ENCODE measurements around the gene B4GAT1.

GRCh38 chr11:66329165-66329673, 18.2 kb downstream of the B4GAT1 start:
- TF ChIP-seq TAF1 (conservative IDR thresholded peaks at IDR 0.05), result no peak
- no peak for TF ChIP-seq REST (IDR thresholded peaks at IDR 0.05)
- TF ChIP-seq, protein P1, sequence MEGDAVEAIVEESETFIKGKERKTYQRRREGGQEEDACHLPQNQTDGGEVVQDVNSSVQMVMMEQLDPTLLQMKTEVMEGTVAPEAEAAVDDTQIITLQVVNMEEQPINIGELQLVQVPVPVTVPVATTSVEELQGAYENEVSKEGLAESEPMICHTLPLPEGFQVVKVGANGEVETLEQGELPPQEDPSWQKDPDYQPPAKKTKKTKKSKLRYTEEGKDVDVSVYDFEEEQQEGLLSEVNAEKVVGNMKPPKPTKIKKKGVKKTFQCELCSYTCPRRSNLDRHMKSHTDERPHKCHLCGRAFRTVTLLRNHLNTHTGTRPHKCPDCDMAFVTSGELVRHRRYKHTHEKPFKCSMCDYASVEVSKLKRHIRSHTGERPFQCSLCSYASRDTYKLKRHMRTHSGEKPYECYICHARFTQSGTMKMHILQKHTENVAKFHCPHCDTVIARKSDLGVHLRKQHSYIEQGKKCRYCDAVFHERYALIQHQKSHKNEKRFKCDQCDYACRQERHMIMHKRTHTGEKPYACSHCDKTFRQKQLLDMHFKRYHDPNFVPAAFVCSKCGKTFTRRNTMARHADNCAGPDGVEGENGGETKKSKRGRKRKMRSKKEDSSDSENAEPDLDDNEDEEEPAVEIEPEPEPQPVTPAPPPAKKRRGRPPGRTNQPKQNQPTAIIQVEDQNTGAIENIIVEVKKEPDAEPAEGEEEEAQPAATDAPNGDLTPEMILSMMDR (IDR thresholded peaks at IDR 0.05; ENCODE audit: low read depth, low read length, missing input control), result no peak
- TF ChIP-seq, protein P2, sequence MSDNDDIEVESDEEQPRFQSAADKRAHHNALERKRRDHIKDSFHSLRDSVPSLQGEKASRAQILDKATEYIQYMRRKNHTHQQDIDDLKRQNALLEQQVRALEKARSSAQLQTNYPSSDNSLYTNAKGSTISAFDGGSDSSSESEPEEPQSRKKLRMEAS (IDR thresholded peaks at IDR 0.05), result no peak

Data from liver (tissue), 3 donors.